Fibroblast of mammary gland (primary cell): ENCODE results near the gene LHB.

Experiments
- DNase-seq: peaks from one replicate; pipeline ENCODE4 v3.0.0-alpha.2; 2010; ENCODE audit warnings: low read depth
- H3K4me3 ChIP-seq: 2 replicates; pipeline ENCODE4 v1.5.1; 2011; ENCODE audit warnings: low read depth, mild to moderate bottlenecking, low read length, moderate library complexity; ENCODE audit not compliant: control insufficient read depth
- CTCF ChIP-seq: conservative IDR thresholded peaks from 2 replicates; pipeline ENCODE4 v1.5.1; 2011; ENCODE audit warnings: low read depth, low read length, inconsistent platforms; ENCODE audit not compliant: control insufficient read depth, insufficient read depth

LHB gene

GRCh38 chr19:49016067-49016839 lies 638 bp downstream of the LHB start:
- H3K4me3 ChIP-seq = no peak overlapping the region
- DNase-seq = no peak
- TF ChIP-seq CTCF = no peak

- H3K4me3 ChIP-seq = no peak overlapping the region
- DNase-seq = no peak
- TF ChIP-seq CTCF = no peak
Measured at GRCh38 chr19:49014870-49015255, 2.0 kb downstream of the LHB start.

GRCh38 chr19:49014123-49014869 lies 2.6 kb downstream of the LHB start:
- DNase-seq = peak; percentile 72
- no peak overlapping the region for H3K4me3 ChIP-seq
- TF ChIP-seq CTCF = no peak

GRCh38 chr19:49011194-49011593 lies 5.7 kb downstream of the LHB start:
- no peak for DNase-seq
- no peak for TF ChIP-seq CTCF
- no peak overlapping the region for H3K4me3 ChIP-seq

GRCh38 chr19:49010453-49010852 lies 6.4 kb downstream of the LHB start:
- TF ChIP-seq CTCF = no peak
- H3K4me3 ChIP-seq = no peak overlapping the region
- DNase-seq = no peak

GRCh38 chr19:49009828-49010227 lies 7.1 kb downstream of the LHB start:
- no peak overlapping the region for H3K4me3 ChIP-seq
- no peak for DNase-seq
- no peak for TF ChIP-seq CTCF
